ENCODE data around the gene NAP1L4.

DNA sequence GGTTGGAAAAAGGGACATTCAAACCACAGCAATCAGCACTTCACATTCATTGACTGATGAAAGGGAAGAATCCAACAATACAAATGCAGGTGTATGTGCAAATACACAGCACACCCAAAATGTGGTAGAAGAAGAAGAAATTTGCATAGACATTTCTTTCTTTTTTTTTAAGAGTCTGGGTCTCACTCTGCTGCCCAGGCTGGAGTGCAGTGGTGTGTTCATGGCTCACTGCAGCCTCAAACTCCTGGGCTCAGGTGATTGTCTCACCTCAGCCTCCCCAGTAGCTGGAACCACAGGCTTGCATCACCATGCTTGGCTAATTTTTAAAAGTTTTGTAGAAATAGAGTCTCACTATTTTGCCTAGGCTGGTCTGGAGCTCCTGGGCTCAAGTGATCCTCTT is 43.2 kb upstream of the NAP1L4 start:
- TF ChIP-seq CTCF (IDR thresholded peaks at IDR 0.05) (no peak), POLR2A (IDR thresholded peaks at IDR 0.05) (no peak)
